HG02885 (cell line): ENCODE data around the gene PPP1R1B.

Experiments
- ATAC-seq: cut with Tn5 transposase; IDR thresholded peaks from one replicate; pipeline ENCODE4 v1.9.1; 2021; ENCODE audit warnings: mild to moderate bottlenecking; ENCODE audit not compliant: unreplicated experiment, poor library complexity

The PPP1R1B gene

DNA sequence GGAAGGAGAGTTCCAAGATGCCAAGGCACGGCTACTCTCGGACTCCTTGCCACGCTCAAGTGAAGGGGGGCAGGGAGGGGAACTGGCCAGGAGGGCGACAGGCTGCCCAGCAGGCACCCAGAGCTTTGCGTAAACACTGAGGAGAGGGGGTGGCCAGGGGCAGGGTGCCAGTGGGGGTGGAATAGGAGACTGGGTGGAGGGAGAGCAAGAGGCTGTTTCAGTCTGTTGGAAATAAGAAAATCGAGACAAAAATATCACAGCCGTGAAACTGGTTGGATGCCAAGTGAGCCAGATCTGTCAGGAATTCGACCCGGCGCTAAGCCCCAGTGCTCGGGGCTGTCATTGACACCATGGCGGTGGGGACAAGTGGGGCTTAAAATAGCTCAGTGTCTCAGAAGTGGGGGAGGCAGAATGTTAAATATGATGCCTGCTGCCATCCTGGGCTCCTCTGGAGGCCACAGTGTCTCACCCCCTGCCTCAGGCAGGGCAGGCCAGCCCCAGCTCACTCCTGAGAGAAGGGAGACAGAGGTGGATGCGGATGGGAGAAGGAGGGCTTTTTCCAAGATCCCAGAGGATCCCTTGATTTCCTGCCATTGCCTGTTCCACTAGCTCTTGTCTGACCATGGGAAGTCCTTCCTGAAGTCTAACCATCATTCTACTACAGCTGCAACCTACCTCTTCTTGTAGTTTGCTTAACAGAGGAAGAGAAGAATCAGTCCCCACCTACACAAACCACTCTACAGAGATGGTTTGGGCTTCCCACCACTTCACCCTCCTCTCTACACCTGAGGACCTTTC, 51.0 kb downstream of the PPP1R1B start:
- ATAC-seq, result no peak

- no peak for ATAC-seq
Measured at GRCh38 chr17:39678340-39679116, 51.8 kb downstream of the PPP1R1B start.

DNA sequence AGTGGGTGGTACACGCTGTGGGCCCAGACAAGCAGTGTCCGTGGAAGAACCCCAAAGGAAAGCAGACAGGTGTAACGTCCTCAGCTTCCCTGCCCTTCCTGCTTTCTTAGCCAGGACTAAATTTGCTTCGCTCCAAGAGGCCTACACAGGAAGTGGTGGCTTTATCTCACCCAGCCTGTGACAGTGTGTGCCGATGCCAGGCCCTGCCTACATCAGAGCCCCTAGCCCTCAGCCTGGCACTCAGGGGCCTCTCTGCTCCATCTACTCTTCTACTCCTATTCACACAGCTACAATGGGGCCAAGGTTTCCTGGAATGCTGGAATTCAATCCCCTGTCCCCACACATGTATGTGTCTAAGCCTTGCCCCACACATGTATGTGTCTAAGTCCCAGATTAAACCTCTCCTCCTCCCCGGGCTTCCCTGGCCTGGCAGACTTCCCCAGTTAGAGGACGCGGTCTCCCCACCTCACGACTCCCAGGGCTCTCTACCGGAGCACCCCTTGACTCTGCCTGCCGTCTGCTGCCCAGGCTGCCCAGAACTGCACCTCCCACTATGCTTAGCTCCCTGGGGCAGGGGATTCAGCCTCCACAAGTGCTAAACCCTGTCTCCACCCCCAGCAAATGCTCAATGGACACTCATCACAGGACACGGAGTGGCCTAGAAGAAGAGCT, 52.9 kb downstream of the PPP1R1B start:
- no peak for ATAC-seq

- ATAC-seq, result no peak
Measured at GRCh38 chr17:39683295-39683939, 56.7 kb downstream of the PPP1R1B start.

DNA sequence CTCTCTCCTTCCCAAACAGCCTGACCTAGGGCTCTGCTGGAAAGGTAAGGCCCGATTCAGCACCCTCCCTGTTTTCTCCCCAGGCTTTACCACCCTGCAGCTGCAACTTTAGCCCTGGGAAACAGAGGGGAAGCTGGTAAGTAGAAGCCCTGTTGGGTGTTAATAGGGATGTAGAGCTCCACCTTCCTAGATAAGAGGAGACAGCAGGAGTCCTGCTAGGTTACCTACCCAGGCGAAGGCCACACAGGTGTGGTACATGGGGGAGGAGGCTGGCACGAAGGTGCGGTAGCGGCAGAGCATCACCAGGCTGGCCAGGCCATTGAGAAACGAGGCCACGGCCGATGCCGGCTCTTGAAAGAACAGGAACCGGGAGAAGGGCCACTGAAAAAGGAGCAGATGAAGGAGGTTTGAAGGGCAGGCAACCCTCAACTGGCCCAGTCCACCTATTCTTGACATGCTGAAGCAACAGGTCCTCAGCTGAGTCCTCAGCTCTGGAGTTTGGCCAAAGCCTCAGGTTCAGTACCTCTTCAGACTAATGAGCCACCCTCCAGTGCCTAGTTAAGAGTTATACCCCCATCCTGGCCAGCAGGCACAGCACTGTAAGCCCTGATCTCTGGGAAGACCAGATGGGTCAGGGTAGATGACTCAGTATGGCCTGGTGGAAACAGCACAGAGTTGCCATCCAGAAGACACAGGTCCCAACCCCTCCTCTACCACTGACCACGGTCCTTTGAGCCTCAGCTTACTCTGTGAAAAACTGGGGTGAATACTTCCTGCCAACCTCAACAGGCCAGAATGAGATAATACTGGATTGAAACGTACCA, 57.8 kb downstream of the PPP1R1B start:
- ATAC-seq, result no peak
